K562 (cell line): Measurements from ENCODE around the gene FAF2. TPM values are rescaled to one million over a fixed set of nuclear protein-coding genes. Genes with fewer than 3 reads are reported as not detected.
A peak's percentile ranks its signal among the peaks of the same experiment; 100 is the strongest.

ENCODE experiments used
- BRD4 ChIP-seq: fragments of 200-600 bp; sonication (generic); IDR thresholded peaks from 2 replicates; pipeline ENCODE4 v1.6.1; 2017; ENCODE audit warnings: inconsistent platforms
- FOXK2 ChIP-seq, 2 experiments: fragments of 450-650 bp; IDR thresholded peaks in 1 of 2; conservative IDR thresholded peaks in 1 of 2; 2 replicates each; pipeline ENCODE4 v1.6.1; 2016; ENCODE audit warnings: low read depth in 2 of 2, mild to moderate bottlenecking in 1 of 2
- GATA2 ChIP-seq: sonication (generic); formaldehyde crosslinking; IDR thresholded peaks from 2 replicates; pipeline ENCODE4 v1.4.0; 2020; ENCODE audit warnings: mild to moderate bottlenecking, missing genetic modification reagents
- GTF2E2 ChIP-seq: fragments of 200-800 bp; sonication (Bioruptor generic); IDR thresholded peaks from 2 replicates; pipeline ENCODE4 v1.6.1; 2016; ENCODE audit warnings: missing genetic modification characterization, missing compliant biosample characterization
- KDM4B ChIP-seq, 2 experiments: fragments of 450-650 bp in 1 of 2; sonication (generic) in 1 of 2; IDR thresholded peaks; 2 replicates each; pipeline ENCODE4 v1.6.1; 2016 to 2017; ENCODE audit warnings: borderline replicate concordance in 2 of 2, antibody characterized with exemption in 1 of 2, low read depth in 1 of 2, mild to moderate bottlenecking in 1 of 2
- NFE2L1 ChIP-seq: fragments of 450-650 bp; IDR thresholded peaks from 2 replicates; pipeline ENCODE4 v1.6.1; 2016; ENCODE audit warnings: missing genetic modification characterization, low read depth, mild to moderate bottlenecking, missing compliant biosample characterization, moderate library complexity, borderline replicate concordance
- NFRKB ChIP-seq: fragments of 450-650 bp; IDR thresholded peaks from 2 replicates; pipeline ENCODE4 v1.6.1; 2016; ENCODE audit warnings: low read depth
- NR2C1 ChIP-seq, 2 experiments: fragments of 450-650 bp; IDR thresholded peaks; 2 replicates each; pipeline ENCODE4 v1.6.1; 2017; ENCODE audit warnings: mild to moderate bottlenecking in 2 of 2, antibody characterized with exemption in 1 of 2, inconsistent platforms in 1 of 2, missing compliant biosample characterization in 1 of 2, missing genetic modification characterization in 1 of 2
- PCBP2 ChIP-seq: fragments of 200-400 bp; formaldehyde crosslinking; IDR thresholded peaks from 2 replicates; pipeline ENCODE4 v1.6.1; 2018; ENCODE audit warnings: low read length, low read depth, mild to moderate bottlenecking, moderate library complexity; ENCODE audit not compliant: poor library complexity, severe bottlenecking
- POLR2AphosphoS2 ChIP-seq: IDR thresholded peaks from 2 replicates; pipeline ENCODE4 v1.6.1; 2012; ENCODE audit warnings: low read length, improper control_type of control experiment
- SMAD3 ChIP-seq: fragments of 450-650 bp; formaldehyde crosslinking; conservative IDR thresholded peaks from 2 replicates; pipeline ENCODE4 v1.4.0; 2020; ENCODE audit warnings: mild to moderate bottlenecking
- ZBTB1 ChIP-seq: sonication (generic); formaldehyde crosslinking; IDR thresholded peaks from 2 replicates; pipeline ENCODE4 v1.8.1; 2023; ENCODE audit warnings: missing genetic modification reagents, low read depth, mild to moderate bottlenecking, borderline replicate concordance
- ZKSCAN8 ChIP-seq: fragments of 200-800 bp; sonication (Bioruptor generic); IDR thresholded peaks from 2 replicates; pipeline ENCODE4 v1.6.1; 2016; ENCODE audit warnings: missing genetic modification characterization, missing compliant biosample characterization
- ZNF23 ChIP-seq: fragments of 250-450 bp; sonication (Bioruptor Pico); IDR thresholded peaks from 2 replicates; pipeline ENCODE4 v1.4.0; 2020; ENCODE audit warnings: mild to moderate bottlenecking
- polyA plus RNA-seq, 8 experiments: library from polyadenylated mRNA; depleted of rRNA in 4 of 8; stranded (reverse) in 5 of 8; unstranded in 3 of 8; fragments of >200 nt; fragmentation: Nextera tagmentation in 2 of 8; fragmentation: Illumina TruSeq in 1 of 8; extraction: Ambion mirVana in 2 of 8; extraction: Trizol in 1 of 8; gene quantifications; 2 replicates each; pipeline versions ENCODE4 v1.2.1 to v1.2.3, GENCODE V29; 2011 to 2014; ENCODE audit warnings: inconsistent platforms in 1 of 8, missing spikeins in 1 of 8
- total RNA-seq, 7 experiments: library from RNA; depleted of rRNA in 6 of 7; stranded (reverse); fragments of >200 nt in 6 of 7; fragmentation: Illumina TruSeq in 2 of 7; extraction: Trizol in 2 of 7; gene quantifications; 2 replicates each; pipeline versions ENCODE4 v1.2.1 to v1.2.3, GENCODE V29; 2011 to 2021; ENCODE audit warnings: low replicate concordance in 1 of 7
- TF ChIP-seq, protein P1 (sequence below), 2 experiments: fragments of 450-650 bp; formaldehyde crosslinking in 1 of 2; IDR thresholded peaks; 2 replicates each; pipeline versions ENCODE4 v1.4.0 to v1.6.1; 2014 to 2020; ENCODE audit warnings: mild to moderate bottlenecking in 2 of 2, borderline replicate concordance in 1 of 2, low read depth in 1 of 2
- TF ChIP-seq, protein P2 (sequence below): fragments of 250-450 bp; sonication (Bioruptor Pico); IDR thresholded peaks from 2 replicates; pipeline ENCODE4 v1.4.0; 2020
- TF ChIP-seq, protein P3 (sequence below): sonication (generic); formaldehyde crosslinking; IDR thresholded peaks from 2 replicates; pipeline ENCODE4 v1.8.0; 2022; ENCODE audit warnings: mild to moderate bottlenecking, missing genetic modification reagents

The FAF2 gene
- total and polyA plus RNA-seq, 9 of the 15 experiments (the other 6 are each of a cell fraction or from before 2014, with no cell fraction given): 25.0 to 44.6 (median 36.1) TPM

DNA sequence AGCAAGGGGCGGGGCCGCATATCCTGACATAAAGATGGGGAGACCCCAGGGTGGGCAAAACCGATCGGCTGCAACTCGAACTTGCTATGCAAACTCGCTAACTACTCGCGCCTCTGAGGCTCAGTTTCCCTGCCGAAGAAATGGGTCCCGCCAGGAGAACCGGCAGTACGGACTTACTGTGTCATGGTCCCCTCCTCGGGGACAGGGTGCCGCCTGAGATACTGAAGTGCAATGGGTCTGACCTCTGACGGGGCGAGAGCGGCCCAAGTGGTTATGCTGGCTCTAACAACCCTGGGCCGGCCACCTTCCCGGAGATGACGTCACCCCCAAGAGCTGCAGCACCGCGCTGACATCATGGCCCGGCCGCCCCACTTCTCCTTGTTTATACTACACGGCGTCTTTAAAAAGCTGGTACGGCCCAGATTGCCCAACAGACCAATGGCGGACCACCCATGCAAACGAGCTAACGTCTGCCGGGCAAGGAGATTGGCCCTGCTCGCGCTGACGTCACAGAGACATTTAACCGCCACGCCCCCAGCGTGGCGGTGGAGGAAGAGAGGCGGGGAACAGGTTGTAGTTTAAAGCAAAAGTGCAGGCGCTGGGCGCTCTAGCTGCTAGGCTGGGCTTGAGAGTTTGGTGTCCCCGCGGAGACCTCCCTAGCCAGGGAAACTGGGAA, 89.5 kb downstream of the FAF2 start (continued):
- TF ChIP-seq, protein P1, sequence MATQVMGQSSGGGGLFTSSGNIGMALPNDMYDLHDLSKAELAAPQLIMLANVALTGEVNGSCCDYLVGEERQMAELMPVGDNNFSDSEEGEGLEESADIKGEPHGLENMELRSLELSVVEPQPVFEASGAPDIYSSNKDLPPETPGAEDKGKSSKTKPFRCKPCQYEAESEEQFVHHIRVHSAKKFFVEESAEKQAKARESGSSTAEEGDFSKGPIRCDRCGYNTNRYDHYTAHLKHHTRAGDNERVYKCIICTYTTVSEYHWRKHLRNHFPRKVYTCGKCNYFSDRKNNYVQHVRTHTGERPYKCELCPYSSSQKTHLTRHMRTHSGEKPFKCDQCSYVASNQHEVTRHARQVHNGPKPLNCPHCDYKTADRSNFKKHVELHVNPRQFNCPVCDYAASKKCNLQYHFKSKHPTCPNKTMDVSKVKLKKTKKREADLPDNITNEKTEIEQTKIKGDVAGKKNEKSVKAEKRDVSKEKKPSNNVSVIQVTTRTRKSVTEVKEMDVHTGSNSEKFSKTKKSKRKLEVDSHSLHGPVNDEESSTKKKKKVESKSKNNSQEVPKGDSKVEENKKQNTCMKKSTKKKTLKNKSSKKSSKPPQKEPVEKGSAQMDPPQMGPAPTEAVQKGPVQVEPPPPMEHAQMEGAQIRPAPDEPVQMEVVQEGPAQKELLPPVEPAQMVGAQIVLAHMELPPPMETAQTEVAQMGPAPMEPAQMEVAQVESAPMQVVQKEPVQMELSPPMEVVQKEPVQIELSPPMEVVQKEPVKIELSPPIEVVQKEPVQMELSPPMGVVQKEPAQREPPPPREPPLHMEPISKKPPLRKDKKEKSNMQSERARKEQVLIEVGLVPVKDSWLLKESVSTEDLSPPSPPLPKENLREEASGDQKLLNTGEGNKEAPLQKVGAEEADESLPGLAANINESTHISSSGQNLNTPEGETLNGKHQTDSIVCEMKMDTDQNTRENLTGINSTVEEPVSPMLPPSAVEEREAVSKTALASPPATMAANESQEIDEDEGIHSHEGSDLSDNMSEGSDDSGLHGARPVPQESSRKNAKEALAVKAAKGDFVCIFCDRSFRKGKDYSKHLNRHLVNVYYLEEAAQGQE (IDR thresholded peaks at IDR 0.05; ENCODE audit: borderline replicate concordance): peak; percentile 45
- TF ChIP-seq, protein P1 (CRISPR knock-in tag; IDR thresholded peaks at IDR 0.05; ENCODE audit: low read depth): 0 out of 2 replicates have a peak, but pooled peaks have one; percentile 23
- TF ChIP-seq NFE2L1 (tag): no peak
- 0 out of 2 replicates have a peak, but pooled peaks have one; percentile 35 for TF ChIP-seq BRD4
- peak; percentile 86 for TF ChIP-seq NFRKB
- TF ChIP-seq NR2C1 (IDR thresholded peaks at IDR 0.05): no peak
- TF ChIP-seq NR2C1 (tag; IDR thresholded peaks at IDR 0.05): no peak
- TF ChIP-seq, protein P2, sequence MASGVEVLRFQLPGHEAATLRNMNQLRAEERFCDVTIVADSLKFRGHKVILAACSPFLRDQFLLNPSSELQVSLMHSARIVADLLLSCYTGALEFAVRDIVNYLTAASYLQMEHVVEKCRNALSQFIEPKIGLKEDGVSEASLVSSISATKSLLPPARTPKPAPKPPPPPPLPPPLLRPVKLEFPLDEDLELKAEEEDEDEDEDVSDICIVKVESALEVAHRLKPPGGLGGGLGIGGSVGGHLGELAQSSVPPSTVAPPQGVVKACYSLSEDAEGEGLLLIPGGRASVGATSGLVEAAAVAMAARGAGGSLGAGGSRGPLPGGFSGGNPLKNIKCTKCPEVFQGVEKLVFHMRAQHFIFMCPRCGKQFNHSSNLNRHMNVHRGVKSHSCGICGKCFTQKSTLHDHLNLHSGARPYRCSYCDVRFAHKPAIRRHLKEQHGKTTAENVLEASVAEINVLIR (CRISPR knock-in tag): peak; percentile 82
- no peak for TF ChIP-seq KDM4B (IDR thresholded peaks at IDR 0.05; ENCODE audit: borderline replicate concordance in 2 of 2, low read depth in 1 of 2)
- TF ChIP-seq SMAD3: peak; percentile 71; the same call in 1 of the 2 replicates
- TF ChIP-seq ZKSCAN8 (CRISPR knock-in tag): no peak
- TF ChIP-seq, protein P3, sequence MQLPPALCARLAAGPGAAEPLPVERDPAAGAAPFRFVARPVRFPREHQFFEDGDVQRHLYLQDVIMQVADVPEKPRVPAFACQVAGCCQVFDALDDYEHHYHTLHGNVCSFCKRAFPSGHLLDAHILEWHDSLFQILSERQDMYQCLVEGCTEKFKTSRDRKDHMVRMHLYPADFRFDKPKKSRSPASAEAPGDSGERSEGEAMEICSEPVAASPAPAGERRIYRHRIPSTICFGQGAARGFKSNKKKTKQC (CRISPR knock-in tag): 0 out of 2 replicates have a peak, but pooled peaks have one; percentile 38
- TF ChIP-seq ZBTB1: no peak
- 0 out of 2 replicates have a peak, but pooled peaks have one; percentile 0 for TF ChIP-seq GTF2E2 (tag)
- no peak for TF ChIP-seq ZNF23 (CRISPR knock-in tag)
- no peak for TF ChIP-seq PCBP2
- TF ChIP-seq FOXK2 (conservative IDR thresholded peaks at IDR 0.05 in 1 of 2, IDR thresholded peaks at IDR 0.05 in 1 of 2; ENCODE audit: low read depth in 2 of 2): peak; percentile 98 to 99
- TF ChIP-seq POLR2AphosphoS2: no peak
- TF ChIP-seq GATA2: no peak
